Measurements from ENCODE around the gene DHRS2.

DNA sequence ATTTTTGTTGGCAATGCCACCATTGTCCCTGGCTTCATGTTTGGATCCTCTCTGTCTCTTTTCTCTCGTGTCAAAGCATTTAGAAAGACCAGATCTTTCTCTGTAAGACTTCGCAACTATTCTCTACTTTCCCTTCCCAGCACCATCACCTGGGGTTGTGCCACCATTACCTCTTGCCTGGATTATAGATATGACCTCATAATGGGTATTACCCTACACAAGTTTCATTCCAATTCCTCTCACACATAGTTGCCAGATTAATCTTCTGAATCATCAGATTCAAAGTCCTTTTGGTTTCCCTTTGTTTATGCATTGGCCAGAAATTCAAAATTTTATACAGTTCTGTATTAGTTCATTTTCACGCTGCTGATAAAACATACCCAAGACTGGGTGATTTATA, 27.2 kb upstream of the DHRS2 start:
- TF ChIP-seq CTCF (conservative IDR thresholded peaks at IDR 0.05; ENCODE audit: low read depth, low read length) (no peak), EZH2 (IDR thresholded peaks at IDR 0.05; ENCODE audit: borderline replicate concordance, low read depth, low read length, poor library complexity, severe bottlenecking) (no peak)

Data from A673 (cell line).